H1 (cell line): ENCODE data around the gene PLBD2. TPM values are rescaled to one million over a fixed set of nuclear protein-coding genes. Genes with fewer than 3 reads are reported as not detected.

Experiments used
- ATF3 ChIP-seq: IDR thresholded peaks from 2 replicates; pipeline ENCODE4 v1.6.1; 2011; ENCODE audit warnings: low read depth, mild to moderate bottlenecking, low read length; ENCODE audit not compliant: insufficient read depth
- CBX8 ChIP-seq: fragments of 300-800, 300-1000 bp; sonication (generic); IDR thresholded peaks from 2 replicates; pipeline ENCODE4 v1.7.1; 2016; ENCODE audit warnings: low read depth, low read length, borderline replicate concordance
- CHD1 ChIP-seq: IDR thresholded peaks from 2 replicates; pipeline ENCODE4 v1.6.1; 2012; ENCODE audit warnings: low read depth, low read length, improper control_type of control experiment
- KDM5A ChIP-seq: fragments of 200-600 bp; IDR thresholded peaks from 2 replicates; pipeline ENCODE4 v1.7.1; 2012; ENCODE audit warnings: mild to moderate bottlenecking, low read length, inconsistent platforms, mixed read lengths
- POLR2AphosphoS5 ChIP-seq: IDR thresholded peaks from 2 replicates; pipeline ENCODE4 v1.6.1; 2011; ENCODE audit warnings: low read depth, low read length
- SIN3A ChIP-seq, 2 experiments: IDR thresholded peaks in 1 of 2; conservative IDR thresholded peaks in 1 of 2; 2 replicates each; pipeline ENCODE4 v1.6.1; 2011 to 2012; ENCODE audit warnings: low read length in 2 of 2, improper control_type of control experiment in 1 of 2, low read depth in 1 of 2, mild to moderate bottlenecking in 1 of 2
- polyA plus RNA-seq, 7 experiments: library from polyadenylated mRNA; depleted of rRNA in 3 of 7; stranded (reverse) in 5 of 7; unstranded in 2 of 7; fragments of >200 nt in 5 of 7; fragments of 200-250 nt in 2 of 7; gene quantifications; 1 replicate in 5 of 7; 2 replicates in 1 of 7; 4 replicates in 1 of 7; pipeline versions ENCODE4 v1.2.1 to v1.2.3, GENCODE V29; 2011 to 2013; ENCODE audit warnings: missing spikeins in 2 of 7, mixed read lengths in 2 of 7
- total RNA-seq: library from RNA; stranded (reverse); fragmentation: NEBNext Ultra II Directional; extraction: Animal tissue kit (Norgen Biotek cat#: 25700); gene quantifications from 2 replicates; pipeline ENCODE4 v1.2.1, GENCODE V29; 2021

PLBD2 gene
- total and polyA plus RNA-seq, 2 of the 8 experiments (the other 6 are each of a cell fraction or from before 2014, with no cell fraction given), result 16.8 to 33.5 TPM

DNA sequence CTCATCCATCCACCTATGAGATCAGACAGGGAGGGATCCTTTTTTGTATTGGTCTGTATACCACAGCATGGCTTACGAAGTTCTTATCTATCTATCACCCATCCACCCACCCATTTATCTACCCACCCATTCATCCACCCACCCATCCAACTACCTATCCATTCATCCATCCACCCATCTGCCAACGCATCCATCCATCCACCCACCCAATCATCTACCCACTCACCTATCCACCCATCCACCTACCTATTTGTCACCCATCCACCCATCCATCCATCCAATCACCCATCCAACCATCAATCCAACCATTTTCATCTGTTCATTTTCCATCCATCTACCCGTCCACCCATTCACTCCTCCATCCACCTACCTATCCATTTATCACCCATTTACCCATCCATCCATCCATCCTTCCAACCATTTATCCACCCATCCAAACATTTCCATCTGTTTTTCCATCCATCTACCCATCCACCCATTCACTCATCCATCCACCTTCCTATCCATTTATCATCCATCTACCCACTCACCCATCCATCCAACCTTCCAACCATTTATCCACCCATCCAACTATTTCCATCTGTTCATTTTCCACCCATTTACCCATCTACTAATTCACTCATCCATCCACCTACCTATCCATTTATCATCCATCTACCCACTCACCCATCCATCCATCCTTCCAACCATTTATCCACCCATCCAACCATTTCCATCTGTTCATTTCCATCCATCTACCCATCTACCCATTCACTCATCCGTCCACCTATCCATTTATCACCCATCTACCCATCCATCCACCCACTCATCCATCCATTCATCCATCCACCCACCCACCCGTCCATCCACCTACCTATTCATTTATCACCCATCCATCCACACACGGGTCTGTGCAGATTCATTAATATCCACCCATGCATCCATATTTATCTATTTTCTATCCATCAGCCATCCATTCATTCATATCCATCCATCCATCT lies 32.0 kb downstream of the PLBD2 start (continued):
- TF ChIP-seq KDM5A (no peak), SIN3A (conservative IDR thresholded peaks at IDR 0.05 in 1 of 2, IDR thresholded peaks at IDR 0.05 in 1 of 2; ENCODE audit: low read depth in 1 of 2, low read length in 2 of 2) (no peak), CHD1 (no peak), CBX8 (no peak), ATF3 (no peak), POLR2AphosphoS5 (no peak)
- TF ChIP-seq, all 59 proteins: peak for 0
